K562 (cell line): Measurements from ENCODE around the gene ERCC1. TPM values are rescaled to one million over a fixed set of nuclear protein-coding genes. Genes with fewer than 3 reads are reported as not detected.
A peak's percentile ranks its signal among the peaks of the same experiment; 100 is the strongest.

Experiments
- EGR1 ChIP-seq: fragments of 450-650 bp; conservative IDR thresholded peaks from 2 replicates; pipeline ENCODE4 v1.6.1; 2017; ENCODE audit warnings: mild to moderate bottlenecking
- ELF1 ChIP-seq: fragments of 200-800 bp; sonication (Bioruptor generic); IDR thresholded peaks from 2 replicates; pipeline ENCODE4 v1.6.1; 2016; ENCODE audit warnings: missing genetic modification characterization, missing compliant biosample characterization
- FOSL1 ChIP-seq: fragments of 200-800 bp; sonication (Bioruptor generic); conservative IDR thresholded peaks from 2 replicates; pipeline ENCODE4 v1.6.1; 2016; ENCODE audit warnings: missing genetic modification characterization, missing compliant biosample characterization
- MCM2 ChIP-seq: fragments of 450-650 bp; IDR thresholded peaks from 2 replicates; pipeline ENCODE4 v1.6.1; 2017; ENCODE audit warnings: low read depth, mild to moderate bottlenecking
- MTA2 ChIP-seq: fragments of 450-650 bp; IDR thresholded peaks from 2 replicates; pipeline ENCODE4 v1.6.1; 2016; ENCODE audit warnings: low read depth
- NFE2L1 ChIP-seq: fragments of 450-650 bp; IDR thresholded peaks from 2 replicates; pipeline ENCODE4 v1.6.1; 2016; ENCODE audit warnings: missing genetic modification characterization, low read depth, mild to moderate bottlenecking, missing compliant biosample characterization, moderate library complexity, borderline replicate concordance
- PCBP1 ChIP-seq: fragments of 200-400 bp; formaldehyde crosslinking; IDR thresholded peaks from 2 replicates; pipeline ENCODE4 v1.6.1; 2018; ENCODE audit warnings: mild to moderate bottlenecking, low read depth, low read length; ENCODE audit not compliant: poor library complexity, severe bottlenecking
- PRPF4 ChIP-seq: fragments of 200-400 bp; formaldehyde crosslinking; IDR thresholded peaks from one replicate; pipeline ENCODE4 v1.6.1; 2017; ENCODE audit warnings: low read length, low read depth, mild to moderate bottlenecking; ENCODE audit not compliant: insufficient read depth, poor library complexity, severe bottlenecking
- RAD21 ChIP-seq, 2 experiments: fragments of 250-450 bp in 1 of 2; fragments of 450-650 bp in 1 of 2; sonication (Bioruptor Pico) in 1 of 2; formaldehyde crosslinking in 1 of 2; IDR thresholded peaks in 1 of 2; conservative IDR thresholded peaks in 1 of 2; 2 replicates each; pipeline versions ENCODE4 v1.4.0 to v1.8.0; 2020 to 2022; ENCODE audit warnings: mild to moderate bottlenecking in 2 of 2, moderate library complexity in 1 of 2
- SNAPC5 ChIP-seq: fragments of 250-450 bp; sonication (Bioruptor Pico); IDR thresholded peaks from 2 replicates; pipeline ENCODE4 v1.8.0; 2021; ENCODE audit warnings: moderate library complexity, mild to moderate bottlenecking, inconsistent platforms
- ZMIZ1 ChIP-seq, 2 experiments: fragments of 150-350 bp in 1 of 2; IDR thresholded peaks; 2 replicates each; pipeline ENCODE4 v1.6.1; 2012 to 2016; ENCODE audit warnings: low read depth in 2 of 2, low read length in 2 of 2, mild to moderate bottlenecking in 1 of 2, moderate library complexity in 1 of 2
- ZNF318 ChIP-seq, 2 experiments: fragments of 450-650 bp; IDR thresholded peaks; 2 replicates each; pipeline ENCODE4 v1.6.1; 2016; ENCODE audit warnings: mild to moderate bottlenecking in 2 of 2, borderline replicate concordance in 1 of 2, low read depth in 1 of 2, moderate library complexity in 1 of 2
- polyA plus RNA-seq, 8 experiments: library from polyadenylated mRNA; depleted of rRNA in 4 of 8; stranded (reverse) in 5 of 8; unstranded in 3 of 8; fragments of >200 nt; fragmentation: Nextera tagmentation in 2 of 8; fragmentation: Illumina TruSeq in 1 of 8; extraction: Ambion mirVana in 2 of 8; extraction: Trizol in 1 of 8; gene quantifications; 2 replicates each; pipeline versions ENCODE4 v1.2.1 to v1.2.3, GENCODE V29; 2011 to 2014; ENCODE audit warnings: inconsistent platforms in 1 of 8, missing spikeins in 1 of 8
- total RNA-seq, 7 experiments: library from RNA; depleted of rRNA in 6 of 7; stranded (reverse); fragments of >200 nt in 6 of 7; fragmentation: Illumina TruSeq in 2 of 7; extraction: Trizol in 2 of 7; gene quantifications; 2 replicates each; pipeline versions ENCODE4 v1.2.1 to v1.2.3, GENCODE V29; 2011 to 2021; ENCODE audit warnings: low replicate concordance in 1 of 7

The ERCC1 gene
- total and polyA plus RNA-seq, 9 of the 15 experiments (the other 6 are each of a cell fraction or from before 2014, with no cell fraction given), result 9.3 to 92.6 (median 60.0) TPM

GRCh38 chr19:45423589-45424190, at the start of gene ERCC1 (continued):
- TF ChIP-seq SNAPC5 (CRISPR knock-in tag) (no peak), PCBP1 (no peak), EGR1 (peak; percentile 63), FOSL1 (tag) (no peak), RAD21 (CRISPR knock-in tag; conservative IDR thresholded peaks at IDR 0.05 in 1 of 2, IDR thresholded peaks at IDR 0.05 in 1 of 2) (no peak), NFE2L1 (no peak), ZNF318 (IDR thresholded peaks at IDR 0.05; ENCODE audit: borderline replicate concordance in 1 of 2, low read depth in 1 of 2) (0 out of 4 replicates have a peak, but pooled peaks of 1 of the 2 experiments have one; percentile 10), MCM2 (no peak), PRPF4 (no peak), ZMIZ1 (IDR thresholded peaks at IDR 0.05; ENCODE audit: low read depth in 2 of 2, low read length in 2 of 2) (no peak), ELF1 (peak; percentile 96), MTA2 (no peak)
